ENCODE results near the gene ITPR3. TPM values are rescaled to one million over a fixed set of nuclear protein-coding genes. Genes with fewer than 3 reads are reported as not detected.

ITPR3 gene
- total RNA-seq, 4 donors from 2014 or later: 76.8 to 101 (median 93.9) TPM

- Histone ChIP-seq H3K36me3 (peaks cover 0 to 26% (median 3%) of the 10 kb centered on the region in 3 donors), H3K27ac (peak overlapping the region in 3 of 4 donors; percentile 80 to 93 (median 90)), H3K4me3 (peak overlapping the region; percentile 70 to 89 (median 82)), H3K27me3 (no peaks in the 10 kb centered on the region), H3K9me3 (no peaks in the 10 kb centered on the region), H3K4me1 (peaks cover 0 to 21% (median 10%) of the 10 kb centered on the region in 4 donors)
- WGBS, 2 donors: 80 to 84% methylated on average over 15 of the region's 15 CpGs
- no peak for DNase-seq (ENCODE audit: low spot score in 2 of 2)
- TF ChIP-seq CTCF (IDR thresholded peaks at IDR 0.05) (no peak), EP300 (IDR thresholded peaks at IDR 0.05) (no peak), POLR2A (IDR thresholded peaks at IDR 0.05) (no peak)
Observed at GRCh38 chr6:33710296-33711121, 89.4 kb downstream of the ITPR3 start.

GRCh38 chr6:33711140-33712129, 90.3 kb downstream of the ITPR3 start, which contains the start of gene UQCC2:
UQCC2 (minus strand) TSS chr6:33711700; CDS start chr6:33711686, 14 bp downstream.
- TF ChIP-seq EP300 (IDR thresholded peaks at IDR 0.05) (peak; percentile 64 to 89), POLR2A (IDR thresholded peaks at IDR 0.05) (peak in 1 of 2 donors; percentile 71), CTCF (IDR thresholded peaks at IDR 0.05) (peak; percentile 48 to 83 (median 68))
- Histone ChIP-seq H3K4me3 (peak within 1 kb of the TSS; percentile 70 to 89 (median 82)), H3K36me3 (peaks cover 0 to 26% (median 3%) of the 10 kb centered on the region in 3 donors), H3K9me3 (no peaks in the 10 kb centered on the region), H3K4me1 (peaks cover 0 to 21% (median 10%) of the 10 kb centered on the region in 4 donors), H3K27me3 (no peaks in the 10 kb centered on the region), H3K27ac (peak within 1 kb of the TSS; percentile 76 to 93 (median 85))
- DNase-seq (ENCODE audit: low spot score in 2 of 2): peak; percentile 92
- WGBS, 2 donors: 2 to 3% methylated on average over 59 to 64 of the region's 73 CpGs

GRCh38 chr6:33712914-33713313, 91.8 kb downstream of the ITPR3 start:
- WGBS, 2 donors: 87 to 98% methylated on average over 3 of the region's 3 CpGs
- no peak for TF ChIP-seq EP300 (IDR thresholded peaks at IDR 0.05)
- TF ChIP-seq POLR2A (IDR thresholded peaks at IDR 0.05): no peak
- TF ChIP-seq CTCF (IDR thresholded peaks at IDR 0.05): no peak
- H3K27ac ChIP-seq: no peak overlapping the region
- DNase-seq (ENCODE audit: low spot score in 2 of 2): no peak
- no peaks in the 10 kb centered on the region for H3K9me3 ChIP-seq
- no peak overlapping the region for H3K4me3 ChIP-seq
- peaks cover 0 to 30% (median 12%) of the 10 kb centered on the region in 4 donors for H3K4me1 ChIP-seq
- H3K36me3 ChIP-seq: peaks cover 0 to 12% (median 3%) of the 10 kb centered on the region in 3 donors
- no peaks in the 10 kb centered on the region for H3K27me3 ChIP-seq

GRCh38 chr6:33713786-33714185, 92.7 kb downstream of the ITPR3 start:
- TF ChIP-seq EP300 (IDR thresholded peaks at IDR 0.05) (no peak), POLR2A (IDR thresholded peaks at IDR 0.05) (no peak), CTCF (IDR thresholded peaks at IDR 0.05) (no peak)
- Histone ChIP-seq H3K36me3 (peaks cover 0 to 4% (median 3%) of the 10 kb centered on the region in 3 donors), H3K9me3 (no peaks in the 10 kb centered on the region), H3K4me1 (peaks cover 0 to 37% (median 15%) of the 10 kb centered on the region in 4 donors), H3K27me3 (no peaks in the 10 kb centered on the region), H3K4me3 (no peak overlapping the region), H3K27ac (no peak overlapping the region)
- no peak for DNase-seq (ENCODE audit: low spot score in 2 of 2)
- 81 to 86% methylated on average over 2 of the region's 2 CpGs for WGBS, 2 donors
